D721Med (cell line): ENCODE results near the gene COBL.

ENCODE experiments used
- DNase-seq: peaks from one replicate; pipeline ENCODE4 v3.0.0; 2011; ENCODE audit warnings: low spot score; ENCODE audit not compliant: insufficient read length
- FAIRE-seq: peaks from 2 replicates; lab custom pipeline; 2011; peaks lifted over from hg19 to GRCh38; lab: Jason Lieb, UNC
- TF ChIP-seq, protein P1 (sequence below): IDR thresholded peaks from 2 replicates; pipeline ENCODE4 v1.5.1; 2012; ENCODE audit warnings: mild to moderate bottlenecking, control low read depth; ENCODE audit not compliant: insufficient read depth; ENCODE audit errors: missing control alignments

The COBL gene

DNA sequence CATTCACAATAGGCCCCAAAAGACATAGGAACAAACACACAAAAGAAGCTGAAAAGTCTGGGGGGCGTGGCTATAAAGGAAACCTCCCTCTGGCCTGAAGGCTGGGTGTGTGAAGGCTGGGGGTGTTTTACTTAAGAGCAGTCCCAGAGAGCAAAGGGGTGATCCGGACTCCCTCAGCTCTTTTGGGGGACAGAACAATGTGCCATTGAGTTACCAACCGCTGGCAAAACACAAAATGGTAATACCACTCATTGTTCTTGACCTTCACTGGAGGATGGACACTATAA lies 189.0 kb downstream of the COBL start:
- DNase-seq: no peak
- no peak for FAIRE-seq
- TF ChIP-seq, protein P1, sequence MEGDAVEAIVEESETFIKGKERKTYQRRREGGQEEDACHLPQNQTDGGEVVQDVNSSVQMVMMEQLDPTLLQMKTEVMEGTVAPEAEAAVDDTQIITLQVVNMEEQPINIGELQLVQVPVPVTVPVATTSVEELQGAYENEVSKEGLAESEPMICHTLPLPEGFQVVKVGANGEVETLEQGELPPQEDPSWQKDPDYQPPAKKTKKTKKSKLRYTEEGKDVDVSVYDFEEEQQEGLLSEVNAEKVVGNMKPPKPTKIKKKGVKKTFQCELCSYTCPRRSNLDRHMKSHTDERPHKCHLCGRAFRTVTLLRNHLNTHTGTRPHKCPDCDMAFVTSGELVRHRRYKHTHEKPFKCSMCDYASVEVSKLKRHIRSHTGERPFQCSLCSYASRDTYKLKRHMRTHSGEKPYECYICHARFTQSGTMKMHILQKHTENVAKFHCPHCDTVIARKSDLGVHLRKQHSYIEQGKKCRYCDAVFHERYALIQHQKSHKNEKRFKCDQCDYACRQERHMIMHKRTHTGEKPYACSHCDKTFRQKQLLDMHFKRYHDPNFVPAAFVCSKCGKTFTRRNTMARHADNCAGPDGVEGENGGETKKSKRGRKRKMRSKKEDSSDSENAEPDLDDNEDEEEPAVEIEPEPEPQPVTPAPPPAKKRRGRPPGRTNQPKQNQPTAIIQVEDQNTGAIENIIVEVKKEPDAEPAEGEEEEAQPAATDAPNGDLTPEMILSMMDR: no peak

DNA sequence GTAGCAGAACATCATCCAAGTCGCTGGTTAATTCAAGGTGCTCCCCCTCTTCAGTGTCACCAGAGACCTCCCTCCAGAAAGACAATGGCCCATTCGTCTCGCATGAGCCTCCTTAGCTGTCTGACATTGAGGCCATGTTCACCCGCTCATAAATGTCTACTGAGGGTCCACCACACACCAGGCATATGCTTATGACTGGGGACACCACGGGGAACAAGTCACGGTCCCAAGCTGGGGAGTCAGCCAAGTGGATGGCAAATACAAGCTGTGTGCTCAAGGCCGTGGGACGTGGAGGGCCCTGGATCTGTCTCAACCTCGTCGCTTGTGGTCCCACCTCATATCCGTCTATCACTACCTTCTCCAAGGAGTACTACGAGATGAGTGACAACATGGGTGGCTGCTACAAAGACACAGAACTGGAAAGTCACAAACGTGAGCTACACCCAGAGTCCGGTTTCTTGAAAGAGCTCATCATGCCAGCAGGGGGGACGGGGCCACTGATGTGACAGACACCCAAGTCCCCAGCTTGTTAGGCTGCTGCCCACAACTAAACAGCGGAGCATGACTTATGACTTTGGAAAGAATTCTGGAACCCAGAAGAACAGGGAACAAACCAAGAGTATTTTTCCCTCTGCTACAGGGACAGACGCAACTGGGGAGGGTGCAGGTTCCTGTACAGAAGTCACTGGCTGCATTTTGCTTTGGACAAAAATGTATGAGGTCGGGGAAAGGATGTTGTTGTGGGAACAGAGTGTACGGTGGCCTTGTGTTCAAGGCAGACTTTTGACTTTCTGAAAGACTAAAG lies 189.6 kb downstream of the COBL start:
- FAIRE-seq: no peak
- TF ChIP-seq, protein P1: no peak
- DNase-seq: no peak

DNA sequence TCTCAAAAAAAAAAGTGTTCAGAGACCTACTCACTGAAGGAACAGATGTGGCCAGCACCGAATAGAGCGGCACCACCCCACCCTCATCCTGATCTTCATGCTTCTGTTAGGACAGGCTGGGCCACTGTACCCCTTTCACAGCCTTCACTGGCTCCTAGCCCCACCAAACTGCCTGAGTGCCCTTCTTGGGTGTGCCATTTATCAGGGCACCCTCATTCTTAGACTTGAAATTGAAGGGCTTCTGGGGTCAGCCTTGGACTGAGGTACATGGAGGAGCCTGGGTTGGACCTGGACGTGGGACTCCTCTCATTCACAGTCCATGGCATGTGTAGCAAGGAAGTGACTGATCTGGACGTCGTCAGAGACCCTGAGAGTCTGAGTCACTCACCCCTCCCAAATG lies 190.3 kb downstream of the COBL start:
- DNase-seq: no peak
- TF ChIP-seq, protein P1: no peak
- no peak for FAIRE-seq

DNA sequence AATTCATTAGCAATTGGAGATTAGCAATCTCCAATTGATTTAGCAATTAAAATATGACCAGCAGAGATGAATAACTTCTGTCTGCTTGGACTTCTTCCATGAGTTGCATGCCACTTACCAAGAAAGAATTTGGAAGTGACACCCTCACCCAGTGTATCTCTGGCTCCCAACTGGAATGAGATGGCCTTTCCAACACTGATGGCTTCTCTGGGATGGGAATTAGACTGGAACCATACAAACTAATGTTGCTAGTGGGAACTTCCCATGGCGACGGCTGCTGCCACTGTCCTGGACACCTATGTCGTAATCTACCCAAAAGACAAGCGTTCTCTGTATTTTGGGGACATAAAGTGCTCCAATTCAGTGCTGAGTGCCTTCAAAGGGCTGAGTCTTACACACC lies 192.3 kb downstream of the COBL start:
- FAIRE-seq: no peak
- TF ChIP-seq, protein P1: no peak
- DNase-seq: no peak

DNA sequence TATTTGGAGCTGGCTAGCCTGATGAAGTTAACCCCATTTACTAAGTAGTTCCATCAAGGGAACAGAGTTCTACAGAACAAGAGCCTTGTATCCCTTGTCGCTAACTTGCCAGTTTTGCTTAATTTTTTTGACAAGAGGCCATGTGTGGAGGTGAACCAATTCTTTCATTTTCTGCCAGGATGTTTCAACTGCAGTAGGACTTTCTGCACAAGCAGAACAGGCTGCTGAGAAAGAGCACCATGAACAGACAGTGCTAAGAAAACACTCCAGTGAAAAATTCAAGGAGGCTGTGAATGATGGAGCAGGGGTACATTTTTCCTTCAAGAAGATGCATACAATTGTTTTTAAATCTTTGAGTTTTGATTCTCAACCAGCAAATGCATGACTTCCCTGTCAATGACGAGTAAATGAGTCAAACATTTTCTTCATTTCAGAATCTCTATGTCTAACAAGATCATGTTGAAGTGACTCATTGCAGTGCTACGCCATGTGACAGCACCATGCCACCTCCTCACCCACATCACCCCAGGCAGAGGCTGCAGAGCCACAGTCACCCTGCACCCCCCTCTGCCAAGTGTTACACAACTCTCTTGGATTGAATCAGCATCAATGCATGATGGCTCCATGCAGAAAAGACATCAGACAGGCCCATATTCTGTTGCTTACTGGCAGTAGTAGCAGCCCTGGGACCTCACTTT lies 193.1 kb downstream of the COBL start:
- TF ChIP-seq, protein P1: no peak
- no peak for DNase-seq
- no peak for FAIRE-seq

DNA sequence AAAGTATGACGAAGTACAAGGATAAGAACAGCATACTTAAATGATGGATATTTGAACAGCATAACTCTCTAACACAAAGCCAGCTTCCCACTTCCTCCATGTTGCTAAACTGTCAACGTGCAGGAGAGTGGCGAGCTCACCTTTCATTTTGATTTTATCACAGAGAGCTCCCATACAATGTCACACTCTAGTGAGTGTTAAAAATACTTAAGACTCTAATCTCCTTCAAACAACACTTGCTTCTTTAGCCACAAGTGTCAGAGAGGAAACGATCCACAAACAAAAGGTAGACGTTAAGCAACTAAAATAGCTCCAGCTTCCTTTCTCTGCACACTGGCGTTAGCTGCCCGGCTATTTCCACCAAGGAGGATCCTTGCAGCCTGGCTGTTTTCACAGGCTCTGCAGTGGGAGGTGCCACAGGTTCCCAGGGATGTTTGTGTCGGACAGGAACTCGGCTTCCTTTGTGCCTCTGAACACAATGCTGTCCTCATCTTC lies 194.6 kb downstream of the COBL start:
- FAIRE-seq: peak; percentile 78
- TF ChIP-seq, protein P1: no peak
- no peak for DNase-seq
